HG02938 (cell line): Measurements from ENCODE around the gene CDK10.
"Not testable (repeated sequence)": the region's sequence is repeated elsewhere in the genome, so short reads cannot be mapped to it uniquely, and the experiment has no call there.

Experiments used
- ATAC-seq: cut with Tn5 transposase; IDR thresholded peaks from one replicate; pipeline ENCODE4 v1.9.1; 2021; ENCODE audit warnings: mild to moderate bottlenecking, moderate library complexity; ENCODE audit not compliant: unreplicated experiment

CDK10 gene

DNA sequence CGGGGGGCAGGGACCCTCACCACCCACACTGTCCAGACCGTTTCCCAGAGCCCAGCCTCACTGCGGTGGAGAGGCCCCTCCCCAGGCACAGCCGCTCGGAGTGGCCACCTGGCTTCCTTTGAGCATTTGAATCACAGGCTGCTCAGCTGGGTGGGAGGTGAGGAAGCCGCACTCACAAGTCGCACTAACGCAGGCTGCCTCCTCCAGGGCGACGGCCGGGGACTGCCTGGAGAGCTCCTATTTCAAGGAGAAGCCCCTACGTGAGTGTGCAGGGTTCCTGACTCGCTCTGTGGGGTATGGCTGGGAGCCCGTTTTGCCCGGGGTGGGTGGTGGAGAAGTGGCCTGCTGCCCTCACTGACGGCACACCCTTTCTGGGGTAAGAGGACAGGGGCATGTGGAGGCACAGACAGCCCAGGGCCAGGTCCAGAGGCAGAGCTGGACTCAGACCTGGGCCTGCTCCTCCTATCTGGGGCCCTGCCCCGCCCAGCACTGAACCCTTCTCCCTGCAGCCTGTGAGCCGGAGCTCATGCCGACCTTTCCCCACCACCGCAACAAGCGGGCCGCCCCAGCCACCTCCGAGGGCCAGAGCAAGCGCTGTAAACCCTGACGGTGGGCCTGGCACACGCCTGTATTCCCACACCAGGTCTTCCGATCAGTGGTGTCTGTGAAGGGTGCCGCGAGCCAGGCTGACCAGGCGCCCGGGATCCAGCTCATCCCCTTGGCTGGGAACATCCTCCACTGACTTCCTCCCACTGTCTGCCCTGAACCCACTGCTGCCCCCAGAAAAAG, 8.8 kb downstream of the CDK10 start:
- ATAC-seq: no peak

DNA sequence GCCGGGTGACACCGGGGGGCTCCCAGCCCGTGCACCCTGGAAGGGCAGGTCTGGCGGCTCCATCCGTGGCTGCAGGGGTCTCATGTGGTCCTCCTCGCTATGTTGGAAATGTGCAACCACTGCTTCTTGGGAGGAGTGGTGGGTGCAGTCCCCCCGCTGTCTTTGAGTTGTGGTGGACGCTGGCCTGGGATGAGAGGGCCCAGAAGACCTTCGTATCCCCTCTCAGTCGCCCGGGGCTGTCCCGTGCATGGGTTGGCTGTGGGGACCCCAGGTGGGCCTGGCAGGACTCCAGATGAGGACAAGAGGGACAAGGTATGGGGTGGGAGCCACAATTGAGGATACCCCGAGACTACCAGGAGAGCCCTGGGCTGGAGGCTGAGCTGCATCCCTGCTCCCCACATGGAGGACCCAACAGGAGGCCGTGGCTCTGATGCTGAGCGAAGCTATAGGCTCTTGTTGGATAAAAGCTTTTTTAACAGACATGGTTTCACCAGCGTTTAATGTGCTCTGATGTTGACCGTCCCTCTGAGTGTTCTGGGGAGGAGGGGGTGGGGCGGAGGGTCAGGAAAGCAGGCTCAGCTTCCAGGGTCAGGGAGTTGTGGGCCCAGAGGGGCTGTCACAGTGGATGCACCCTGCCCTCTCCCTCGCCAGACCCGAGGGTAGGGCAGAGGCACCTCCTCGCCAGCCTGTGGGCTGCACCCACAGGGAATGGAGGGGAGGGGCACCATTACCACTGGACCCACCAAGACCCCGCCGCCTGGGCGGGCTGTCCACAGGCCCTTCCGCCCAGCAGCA, 9.6 kb downstream of the CDK10 start:
- ATAC-seq: no peak

DNA sequence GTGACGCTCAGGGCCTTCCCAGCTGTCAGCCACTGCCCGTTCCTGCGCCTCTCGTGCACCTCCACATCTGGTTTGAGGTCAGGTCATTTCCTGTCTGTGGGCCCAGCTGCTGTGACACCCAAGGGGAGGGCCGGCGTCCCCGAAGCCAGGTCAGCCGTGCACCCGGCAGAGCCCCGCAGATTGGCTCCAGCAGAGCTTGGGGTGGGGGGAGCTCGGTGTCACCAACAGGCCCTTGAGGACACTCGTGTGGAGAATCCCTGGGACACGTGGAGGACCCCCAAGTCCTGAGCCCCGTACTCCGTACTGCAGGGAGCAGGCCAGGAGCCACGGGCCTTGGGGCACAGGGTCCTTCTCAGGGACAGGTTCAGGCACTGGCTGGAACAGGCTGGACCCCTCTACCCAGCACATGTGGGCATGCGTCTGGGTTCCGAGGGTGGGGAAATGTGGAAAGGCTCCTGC, 10.2 kb downstream of the CDK10 start:
- ATAC-seq: no peak

DNA sequence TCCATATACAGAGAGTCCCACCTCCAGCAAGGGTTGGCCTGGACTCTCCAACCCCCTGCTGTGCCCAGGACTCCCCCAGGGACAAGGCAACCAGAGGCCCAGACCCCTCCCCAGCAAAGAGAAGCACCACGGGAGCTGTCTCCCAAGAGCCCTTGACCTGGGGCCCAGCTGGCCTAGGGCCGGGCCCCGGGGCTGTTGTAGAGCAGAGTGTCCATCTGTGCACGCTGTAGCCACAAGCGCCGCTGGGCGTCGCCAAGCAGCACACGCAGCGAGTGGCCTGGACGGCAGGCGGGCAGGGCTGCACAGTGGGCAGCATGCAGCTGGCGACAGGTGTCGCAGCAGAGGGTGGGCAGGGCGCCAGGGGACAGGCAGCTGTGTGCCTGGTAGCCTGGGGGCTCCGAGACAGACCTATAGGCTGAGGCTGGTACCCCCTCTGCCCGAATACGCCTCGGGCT, 10.7 kb downstream of the CDK10 start:
- no peak for ATAC-seq

DNA sequence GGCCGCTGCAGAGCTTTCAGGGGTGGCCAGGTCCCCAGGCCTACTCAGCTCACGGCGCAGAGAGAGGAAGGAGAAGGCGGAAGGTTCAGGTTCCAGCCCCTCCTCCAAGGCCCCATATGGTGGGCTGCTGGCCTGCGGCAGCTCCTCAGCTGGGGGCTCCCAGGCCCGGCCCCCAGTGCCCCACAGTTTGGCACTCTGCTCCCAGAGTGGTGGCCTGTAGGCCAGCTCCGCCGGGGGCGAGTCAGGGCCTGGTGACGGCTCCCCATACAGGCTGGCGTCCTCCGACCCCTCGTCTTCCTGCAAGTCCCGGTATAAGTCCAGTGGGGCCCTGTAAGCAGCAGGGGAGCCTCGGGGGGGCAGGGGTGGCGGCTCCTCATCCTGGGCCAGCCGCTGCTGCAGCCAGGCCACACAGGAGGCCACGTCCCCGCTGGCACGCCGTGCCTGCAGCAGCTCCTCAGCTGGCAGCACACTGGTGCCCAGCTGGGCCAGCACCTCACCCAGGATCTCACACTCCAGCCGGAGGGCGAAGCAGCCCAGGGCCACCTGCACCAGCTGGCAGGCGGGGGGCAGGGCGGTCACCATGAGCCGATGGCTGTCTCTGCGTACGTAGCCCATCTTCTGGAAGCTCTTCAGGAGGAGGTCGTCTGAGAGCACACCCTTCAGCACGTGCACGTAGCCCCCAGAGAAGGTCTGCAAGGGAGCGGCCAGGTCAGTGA, 11.3 kb downstream of the CDK10 start:
- ATAC-seq: no peak

DNA sequence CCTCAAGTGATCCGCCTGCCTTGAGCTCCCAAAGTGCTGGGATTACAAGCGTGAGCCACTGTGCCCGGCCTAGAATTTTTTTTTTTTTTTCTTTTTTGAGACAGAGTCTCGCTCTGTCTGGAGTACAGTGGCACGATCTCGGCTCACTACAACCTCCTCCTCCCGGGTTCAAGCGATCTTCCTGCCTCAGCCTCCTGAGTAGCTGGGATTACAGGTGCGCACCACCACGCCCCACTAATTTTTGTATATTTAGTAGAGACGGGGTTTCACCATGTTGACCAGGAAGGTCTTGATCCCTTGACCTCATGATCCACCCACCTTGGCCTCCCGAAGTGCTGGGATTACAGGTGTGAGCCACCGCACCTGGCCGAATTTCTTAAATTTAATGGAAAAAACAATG, 12.2 kb downstream of the CDK10 start:
- not testable (repeated sequence) for ATAC-seq

DNA sequence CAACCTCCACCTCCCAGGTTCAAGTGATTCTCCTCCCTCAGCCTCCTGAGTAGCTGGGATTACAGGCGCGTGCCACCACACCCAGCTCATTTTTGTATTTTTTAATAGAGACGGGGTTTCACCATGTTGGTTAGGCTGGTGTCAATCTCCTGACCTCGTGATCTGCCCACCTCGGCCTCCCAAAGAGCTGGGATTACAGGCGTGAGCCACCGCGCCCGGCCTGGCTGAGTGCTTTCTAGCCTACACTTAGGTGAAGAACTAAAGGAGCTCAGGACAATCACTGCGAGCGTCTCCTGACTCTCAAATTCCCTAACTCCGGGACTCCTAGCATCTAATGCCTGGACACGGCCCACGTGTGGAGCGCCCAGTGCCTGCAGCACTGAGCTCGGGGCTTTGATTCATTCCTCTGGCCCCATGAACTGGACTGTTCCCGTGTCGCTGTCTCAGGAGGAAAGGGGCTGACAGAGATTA, 13.2 kb downstream of the CDK10 start:
- not testable (repeated sequence) for ATAC-seq

DNA sequence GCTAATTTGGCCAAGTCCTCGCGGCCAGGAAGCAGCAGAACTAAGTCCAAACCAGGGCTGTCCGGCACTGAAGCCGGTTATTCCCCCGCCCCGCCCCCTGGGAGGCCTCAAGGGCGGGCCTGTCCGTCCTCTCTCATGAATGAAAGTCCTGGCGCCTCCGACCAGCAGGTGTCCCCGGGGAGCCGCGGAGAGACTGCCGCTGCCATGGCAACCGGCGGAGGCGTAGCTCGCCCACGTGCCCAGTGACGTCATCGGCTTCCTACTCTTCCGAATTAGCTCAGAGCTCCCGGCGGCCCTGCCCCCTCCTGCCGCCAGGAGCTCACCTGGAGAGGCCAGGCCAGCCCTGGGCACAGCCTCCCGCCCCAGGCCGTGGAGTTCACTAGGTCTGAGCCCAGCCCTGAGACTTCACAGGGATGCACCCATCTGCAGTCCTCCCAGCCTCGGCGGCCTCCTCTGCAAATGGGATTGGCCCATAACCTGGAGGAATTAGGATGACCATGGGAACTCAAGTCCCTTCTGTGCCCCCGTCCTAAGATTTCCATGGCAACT, 13.7 kb downstream of the CDK10 start:
- no peak for ATAC-seq

DNA sequence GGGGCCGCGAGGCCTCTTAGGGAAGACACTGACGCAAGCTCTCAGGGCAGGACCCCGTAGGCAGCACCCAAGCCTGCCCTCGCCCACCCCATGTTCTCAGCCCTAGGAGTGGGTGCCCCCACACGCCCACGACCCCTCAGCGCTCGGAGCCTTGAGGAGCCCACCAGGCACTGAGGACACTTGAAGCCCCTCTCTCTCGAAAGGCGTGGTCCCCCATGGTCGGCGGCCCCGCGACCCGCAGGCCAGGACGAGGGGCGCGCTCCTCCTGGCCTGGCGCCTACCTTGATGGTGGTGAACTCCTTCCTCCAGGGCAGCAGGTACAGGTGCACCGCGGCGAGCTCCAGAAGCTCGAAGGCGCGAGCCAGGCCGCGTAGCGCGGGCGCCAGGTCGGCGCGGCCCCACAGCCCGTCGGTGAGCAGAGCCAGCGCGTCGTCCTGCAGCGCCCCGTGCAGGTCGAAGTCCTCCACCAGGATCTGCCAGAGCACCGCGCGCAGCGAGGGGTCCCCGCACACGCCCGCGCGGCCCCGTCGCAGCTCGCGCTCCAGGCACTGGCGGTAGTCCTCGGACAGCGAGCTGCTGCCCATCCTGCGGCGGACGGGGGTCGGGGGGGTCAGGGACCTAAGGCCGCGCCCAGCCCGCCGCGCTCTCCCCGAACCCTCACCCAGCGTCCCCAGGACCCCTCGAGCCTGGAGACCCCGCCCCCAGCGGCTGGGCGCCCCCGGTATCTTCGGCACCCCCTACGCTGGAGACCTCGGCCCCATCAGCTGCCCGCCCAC, 14.3 kb downstream of the CDK10 start:
- ATAC-seq: no peak

DNA sequence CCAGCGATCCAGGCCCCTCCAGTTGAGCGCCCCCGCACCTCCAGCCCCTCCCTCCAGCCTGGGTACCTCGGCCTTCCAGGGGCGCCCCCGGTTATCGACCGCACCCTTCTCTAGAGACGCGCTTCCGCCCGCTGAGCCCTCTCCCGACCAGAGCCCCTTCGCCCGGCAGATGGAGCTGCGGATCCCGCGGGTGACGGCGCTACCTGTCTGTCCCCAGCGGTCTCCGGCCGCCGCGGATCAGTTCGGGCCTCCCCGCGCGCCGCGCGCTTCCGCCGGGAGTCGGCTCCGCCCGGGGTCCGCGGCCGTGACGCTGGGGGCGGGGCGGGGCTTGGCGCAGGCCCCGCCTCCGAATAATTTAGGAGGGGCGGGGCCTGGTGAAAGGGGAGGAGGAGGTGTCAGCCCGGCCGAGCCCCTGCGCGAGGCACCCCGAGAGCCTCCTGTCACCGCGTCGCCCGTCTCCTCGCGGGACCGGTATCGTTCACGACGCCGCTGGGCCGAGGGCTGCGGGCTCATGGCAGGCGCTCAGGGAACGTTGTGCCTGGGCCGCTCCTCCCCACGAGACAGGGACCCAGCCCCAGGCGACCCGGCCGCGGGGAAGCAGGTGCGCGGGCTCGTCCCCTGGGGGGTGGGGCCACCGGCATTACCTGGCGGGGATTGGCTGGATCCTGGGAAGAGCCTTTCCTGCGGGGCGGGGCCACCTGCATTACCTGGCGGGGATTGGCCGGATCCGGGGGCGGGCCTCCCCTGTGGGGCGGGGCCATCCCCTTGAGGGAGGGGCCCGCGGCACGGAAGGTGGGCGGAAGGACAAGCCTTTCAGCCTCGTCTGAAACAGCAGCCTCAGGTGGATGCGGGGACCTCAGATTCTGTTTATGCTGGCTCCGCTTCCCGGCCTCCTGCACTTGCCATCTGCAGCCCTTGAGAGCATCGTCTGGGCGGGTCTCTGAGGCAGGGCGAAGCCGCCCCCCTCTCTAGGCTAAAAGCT, 15.2 kb downstream of the CDK10 start, which contains the start of gene SPATA2L:
SPATA2L (minus strand) TSS at position 281 of the 982 bp plus-strand sequence. CDS start 473 bp downstream, outside the sequence.
- ATAC-seq: peak; percentile 65

DNA sequence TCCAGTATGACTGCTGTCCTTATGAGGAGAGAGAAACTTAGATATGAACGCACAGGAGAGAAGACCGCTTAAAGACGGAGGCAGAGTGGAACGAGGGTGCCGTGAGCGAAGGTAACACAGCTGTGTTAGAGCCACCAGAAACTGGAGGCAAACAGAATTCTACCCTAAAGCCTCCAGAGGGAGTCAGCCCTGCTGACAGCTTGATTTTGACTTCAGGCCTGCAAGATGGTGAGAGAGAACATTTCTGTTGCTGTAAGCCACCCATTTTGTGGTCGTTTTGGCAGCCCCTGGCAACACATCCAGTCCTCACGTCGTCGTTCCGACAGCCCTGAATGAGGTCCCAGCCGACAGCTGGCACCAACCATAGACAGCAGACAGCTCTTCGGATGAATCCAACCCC, 17.8 kb downstream of the CDK10 start:
- ATAC-seq: no peak

DNA sequence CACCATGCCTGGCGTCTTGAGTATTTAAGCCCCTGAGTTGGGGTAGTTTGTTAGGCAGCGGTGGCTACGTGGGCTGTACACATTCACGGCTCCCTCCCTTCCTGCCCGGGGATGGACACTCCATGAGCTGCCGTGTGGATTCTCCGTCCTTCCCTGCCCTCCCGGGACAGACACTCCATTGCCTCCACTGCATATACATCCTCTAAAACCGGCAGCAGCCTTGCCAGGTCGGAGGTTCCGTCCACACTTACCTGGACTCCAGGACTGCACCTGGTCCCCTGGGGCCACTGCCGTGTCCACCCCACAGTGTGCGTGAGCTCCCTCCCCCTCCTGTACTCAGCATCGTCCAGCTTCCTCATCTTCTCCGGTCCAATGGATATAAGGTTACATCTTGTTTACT, 18.5 kb downstream of the CDK10 start:
- ATAC-seq: no peak

DNA sequence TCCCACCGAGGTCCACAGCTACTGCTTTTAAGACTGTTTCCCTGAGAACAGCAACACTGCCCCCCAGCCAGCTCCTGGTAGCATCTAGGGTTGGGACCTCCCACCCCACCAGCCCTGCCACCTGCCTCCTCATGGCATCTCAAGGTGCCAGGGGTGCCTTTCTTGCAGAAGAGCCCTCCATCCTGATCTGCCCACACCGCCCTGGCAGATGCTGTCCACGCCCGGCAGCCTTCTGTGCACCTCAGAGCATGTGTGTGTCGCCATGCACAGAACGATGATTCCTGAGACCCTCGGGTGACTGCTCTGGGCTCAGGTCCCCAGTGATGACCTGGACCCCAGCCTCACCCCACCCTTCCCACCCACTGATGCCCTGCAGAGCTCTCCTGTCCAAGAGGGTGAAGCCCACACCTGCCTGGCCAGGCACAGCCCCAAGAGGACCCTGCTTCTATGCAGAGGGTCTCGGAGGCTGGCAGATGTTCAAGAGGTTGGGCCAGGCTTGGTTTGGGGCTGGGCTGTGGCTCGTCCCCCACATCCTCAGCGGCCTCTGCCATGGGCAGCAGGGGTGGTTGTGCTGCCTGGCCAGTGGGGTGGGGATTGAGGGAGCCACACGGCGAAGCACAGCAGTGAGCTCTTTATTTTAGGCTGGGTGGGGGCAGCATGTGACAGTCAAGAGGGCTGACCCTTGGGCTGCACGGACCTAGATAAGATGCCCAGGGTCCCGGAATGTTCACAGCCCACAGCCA, 20.2 kb downstream of the CDK10 start:
- no peak for ATAC-seq

DNA sequence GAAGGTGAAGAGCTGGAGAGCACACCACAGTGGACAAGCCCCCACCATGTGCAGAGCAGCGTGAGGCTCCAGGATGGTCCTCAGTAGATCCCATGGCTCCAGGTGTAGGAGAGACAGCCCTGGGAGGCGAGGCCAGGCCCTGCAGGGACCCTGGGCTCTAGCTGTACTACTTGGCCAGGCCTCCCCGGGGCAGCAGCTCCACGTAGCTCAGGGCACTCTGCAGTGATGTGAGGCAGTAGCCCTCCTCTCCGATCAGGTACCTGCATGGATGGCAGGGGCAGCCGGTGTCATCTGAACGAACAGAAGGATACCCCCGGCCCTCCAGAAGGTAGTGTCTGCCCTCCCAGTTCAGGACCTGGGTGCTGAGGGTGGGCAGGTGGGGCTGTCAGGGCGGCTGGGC, 21.2 kb downstream of the CDK10 start:
- ATAC-seq: no peak

DNA sequence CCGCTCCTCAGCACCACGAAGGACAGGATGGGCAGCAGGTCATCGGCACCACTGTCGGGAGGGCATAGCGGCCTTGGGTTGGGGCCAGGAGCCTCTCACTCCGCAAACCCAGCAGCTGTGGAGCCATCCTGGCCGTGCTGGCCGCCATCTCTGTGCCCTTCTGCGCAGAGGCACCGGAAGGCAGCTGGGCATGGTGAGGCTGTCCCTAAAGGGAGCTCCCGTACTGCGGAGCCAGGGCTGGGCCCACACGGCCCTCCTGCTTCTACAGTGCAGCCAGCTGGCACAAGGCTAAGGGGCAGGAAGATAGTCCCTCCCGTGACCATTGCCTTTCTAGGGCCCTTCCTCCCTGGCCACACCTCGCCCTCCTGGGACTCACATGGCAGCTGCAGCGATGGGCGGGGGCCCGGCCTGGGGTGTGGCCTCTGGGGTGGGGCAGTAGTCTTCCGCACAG, 22.0 kb downstream of the CDK10 start:
- no peak for ATAC-seq

DNA sequence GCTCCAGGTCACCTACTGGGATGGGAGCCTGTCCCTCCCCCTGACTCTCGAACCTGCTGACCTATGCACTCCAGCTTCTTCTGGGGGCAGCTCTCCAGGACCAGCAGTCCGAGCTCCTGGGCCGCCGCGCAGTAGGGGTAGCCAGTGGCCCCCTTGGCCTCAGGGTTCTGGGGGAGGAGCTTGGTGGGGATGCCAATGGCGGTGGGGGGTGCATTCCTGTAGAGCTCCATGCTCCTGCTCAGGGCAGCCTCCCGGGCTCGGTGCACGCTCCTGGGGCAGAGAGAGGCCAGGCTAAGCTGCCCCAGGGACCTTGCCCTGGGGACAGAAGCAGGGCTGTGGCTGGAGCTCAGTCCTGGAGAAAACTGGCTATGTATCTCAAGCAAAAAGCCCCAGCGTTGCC, 22.7 kb downstream of the CDK10 start:
- no peak for ATAC-seq

DNA sequence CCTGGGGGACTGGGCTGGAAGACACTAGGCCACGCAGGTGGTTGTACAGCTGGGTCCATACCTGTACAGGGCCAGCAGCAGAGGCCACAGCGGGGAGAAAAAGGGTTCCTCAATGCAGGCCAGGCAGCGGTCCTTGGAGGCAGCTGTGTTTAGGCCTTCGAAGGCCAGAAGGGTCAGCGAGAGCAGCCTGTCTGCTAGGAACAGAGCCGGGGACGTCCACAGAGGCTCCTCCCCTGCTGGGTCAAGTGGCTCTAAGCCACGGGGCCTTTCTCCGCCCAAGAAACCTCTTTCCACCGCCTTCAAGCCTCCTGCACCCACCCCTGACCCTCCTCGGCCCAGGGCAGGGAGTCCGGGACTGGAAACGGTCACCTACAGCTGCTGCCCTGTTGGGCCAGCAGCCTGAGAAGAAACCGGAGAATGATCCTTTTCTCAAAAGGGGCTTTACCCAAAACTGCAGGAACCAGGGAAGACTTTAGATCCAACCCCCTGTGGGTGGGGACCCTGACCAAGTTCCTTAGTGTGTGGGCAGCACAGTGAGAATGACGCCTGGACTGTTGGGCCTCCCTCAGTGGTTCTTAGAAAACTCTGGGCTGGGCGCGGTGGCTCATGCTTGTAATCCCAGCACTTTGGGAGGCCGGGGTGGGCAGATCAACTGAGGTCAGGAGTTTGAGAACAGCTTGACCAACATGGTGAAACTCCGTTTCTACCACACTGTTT, 23.4 kb downstream of the CDK10 start:
- ATAC-seq: no peak
